Spleen (tissue), 11 donors: Measurements from ENCODE around the gene ALOX5AP. TPM values are rescaled to one million over a fixed set of nuclear protein-coding genes. Genes with fewer than 3 reads are reported as not detected.

Source experiments
- DNase-seq: peaks from one replicate; pipeline ENCODE4 v3.0.0-alpha.2; 2020
- H3K27ac ChIP-seq, 8 donors: fragments of 200-600 bp; sonication (generic) in 7 of 8; 1 replicate in 4 of 8; 2 replicates in 4 of 8; pipeline versions ENCODE4 v1.5.0 to v1.8.0; 2016 to 2021; ENCODE audit warnings: inconsistent platforms in 4 of 8, mild to moderate bottlenecking in 4 of 8, moderate library complexity in 1 of 8
- H3K27me3 ChIP-seq, 7 donors: fragments of 200-600 bp; sonication (generic) in 6 of 7; replicated peaks in 1 of 7; 1 replicate in 4 of 7; 2 replicates in 3 of 7; pipeline versions ENCODE4 v1.5.0 to v1.8.0; 2016 to 2021; ENCODE audit warnings: inconsistent platforms in 3 of 7, mild to moderate bottlenecking in 1 of 7
- H3K36me3 ChIP-seq, 6 donors: fragments of 200-600 bp; sonication (generic) in 5 of 6; 1 replicate in 4 of 6; 2 replicates in 2 of 6; pipeline versions ENCODE4 v1.5.0 to v1.8.0; 2016 to 2021; ENCODE audit warnings: inconsistent platforms in 2 of 6
- H3K4me1 ChIP-seq, 6 donors: fragments of 200-600 bp; sonication (generic) in 5 of 6; 1 replicate in 3 of 6; 2 replicates in 3 of 6; pipeline versions ENCODE4 v1.5.0 to v1.8.0; 2016 to 2021; ENCODE audit warnings: inconsistent platforms in 3 of 6
- H3K4me3 ChIP-seq, 8 donors: fragments of 200-600 bp; sonication (generic) in 7 of 8; 1 replicate in 4 of 8; 2 replicates in 4 of 8; pipeline versions ENCODE4 v1.5.0 to v1.8.0; 2016 to 2021; ENCODE audit warnings: inconsistent platforms in 4 of 8, mild to moderate bottlenecking in 4 of 8, moderate library complexity in 2 of 8
- H3K9me3 ChIP-seq, 8 donors: fragments of 200-600 bp; sonication (generic) in 7 of 8; 1 replicate in 4 of 8; 2 replicates in 4 of 8; pipeline versions ENCODE4 v1.5.0 to v1.8.0; 2016 to 2021; ENCODE audit warnings: inconsistent platforms in 4 of 8
- POLR2A ChIP-seq, 3 donors: fragments of 450-650 bp; IDR thresholded peaks; one replicate each; pipeline ENCODE4 v1.5.1; 2017; ENCODE audit warnings: antibody characterized with exemption in 3 of 3, mild to moderate bottlenecking in 1 of 3
- POLR2AphosphoS5 ChIP-seq, 3 donors: sonication (generic); formaldehyde crosslinking; IDR thresholded peaks; one replicate each; pipeline ENCODE4 v1.5.1; 2017; ENCODE audit warnings: antibody characterized with exemption in 3 of 3
- WGBS, 5 donors: extraction: QIAGEN DNeasy Blood & Tissue Kit in 3 of 5; methylation state at CpG; one replicate each; pipeline versions ENCODE4 v1.1.5 to v1.1.7; 2013 to 2018; 5-methylcytosine and 5-hydroxymethylcytosine counted together
- intact Hi-C: fragments of 100-400 bp; cut with DNase I; formaldehyde crosslinking; loops from one replicate; pipeline ENCODE4 v1.15.0; 2023; ENCODE audit warnings: low total_unique reads
- polyA plus RNA-seq, 3 donors: library from polyadenylated mRNA; stranded (reverse); fragments of 200-250 nt; gene quantifications; one replicate each; pipeline ENCODE4 v1.2.1, GENCODE V29; 2013
- total RNA-seq, 7 donors: library from RNA; depleted of rRNA in 3 of 7; stranded (reverse); fragments of >200 nt in 3 of 7; fragmentation: NEBNext Ultra II Directional in 4 of 7; extraction: Animal tissue kit (Norgen Biotek cat#: 25700) in 4 of 7; gene quantifications; one replicate each; pipeline versions ENCODE4 v1.1.0 to v1.2.1, GENCODE V29; 2016 to 2021
- TF ChIP-seq, protein P1 (sequence below), 11 experiments: fragments of 200-600 bp in 7 of 11; fragments of 450-650 bp in 4 of 11; sonication (generic) in 4 of 11; IDR thresholded peaks in 8 of 11; conservative IDR thresholded peaks in 3 of 11; 1 replicate in 7 of 11; 2 replicates in 4 of 11; pipeline versions ENCODE4 v1.4.0 to v1.8.0; 2016 to 2021; ENCODE audit warnings: antibody characterized with exemption in 11 of 11, inconsistent platforms in 4 of 11, mild to moderate bottlenecking in 1 of 11
- donor health status: healthy with polysubstance abuse.
- donor health status: DM: no; HTN: no; CAD: no; lungs with moderate emphysema.
- donor health status: DM: no; HTN: no; CAD: no.
- donor health status: Bipolar disorder and iron deficiency.
- donor health status: healthy.
- donor health status: DM: no; HTN: no; CAD: no.
- donor health status: DM: yes; HTN: yes; CAD: no.

ALOX5AP gene
- total and polyA plus RNA-seq, 10 donors, result 36.8 to 268 (median 70.0) TPM

DNA sequence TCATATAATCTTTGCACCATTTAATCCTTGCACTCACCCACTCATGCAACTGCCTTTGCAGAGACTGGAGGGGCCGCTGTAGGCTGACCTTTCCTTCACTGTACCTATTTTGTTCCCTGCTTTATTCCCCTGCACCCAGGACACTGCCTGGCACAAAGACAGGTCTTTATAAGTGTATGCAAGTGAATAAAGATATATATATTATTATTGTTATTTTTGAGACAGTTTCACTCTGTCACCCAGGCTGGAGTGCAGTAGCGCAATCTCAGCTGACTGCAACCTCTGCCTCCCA lies 3.8 kb downstream of the ALOX5AP start:
- no peaks in the 10 kb centered on the region for H3K9me3 ChIP-seq
- WGBS, 5 donors, result 82 to 98% (median 93%) methylated on average over 2 of the region's 2 CpGs
- peak overlapping the region in 7 of 8 donors; percentile 61 to 93 (median 86) for H3K27ac ChIP-seq
- peaks cover 0 to 8% (median 0%) of the 10 kb centered on the region in 6 donors for H3K36me3 ChIP-seq
- H3K27me3 ChIP-seq, result no peaks in the 10 kb centered on the region
- no peak for DNase-seq
- H3K4me3 ChIP-seq, result peak overlapping the region in 3 of 8 donors; percentile 33 to 68 (median 45)
- H3K4me1 ChIP-seq, result peaks cover 30 to 100% (median 81%) of the 10 kb centered on the region in 6 donors
- TF ChIP-seq POLR2AphosphoS5 (IDR thresholded peaks at IDR 0.05) (no peak), POLR2A (IDR thresholded peaks at IDR 0.05) (no peak)
- TF ChIP-seq, protein P1, sequence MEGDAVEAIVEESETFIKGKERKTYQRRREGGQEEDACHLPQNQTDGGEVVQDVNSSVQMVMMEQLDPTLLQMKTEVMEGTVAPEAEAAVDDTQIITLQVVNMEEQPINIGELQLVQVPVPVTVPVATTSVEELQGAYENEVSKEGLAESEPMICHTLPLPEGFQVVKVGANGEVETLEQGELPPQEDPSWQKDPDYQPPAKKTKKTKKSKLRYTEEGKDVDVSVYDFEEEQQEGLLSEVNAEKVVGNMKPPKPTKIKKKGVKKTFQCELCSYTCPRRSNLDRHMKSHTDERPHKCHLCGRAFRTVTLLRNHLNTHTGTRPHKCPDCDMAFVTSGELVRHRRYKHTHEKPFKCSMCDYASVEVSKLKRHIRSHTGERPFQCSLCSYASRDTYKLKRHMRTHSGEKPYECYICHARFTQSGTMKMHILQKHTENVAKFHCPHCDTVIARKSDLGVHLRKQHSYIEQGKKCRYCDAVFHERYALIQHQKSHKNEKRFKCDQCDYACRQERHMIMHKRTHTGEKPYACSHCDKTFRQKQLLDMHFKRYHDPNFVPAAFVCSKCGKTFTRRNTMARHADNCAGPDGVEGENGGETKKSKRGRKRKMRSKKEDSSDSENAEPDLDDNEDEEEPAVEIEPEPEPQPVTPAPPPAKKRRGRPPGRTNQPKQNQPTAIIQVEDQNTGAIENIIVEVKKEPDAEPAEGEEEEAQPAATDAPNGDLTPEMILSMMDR (IDR thresholded peaks at IDR 0.05 in 8 of 11, conservative IDR thresholded peaks at IDR 0.05 in 3 of 11), result no peak
- intact Hi-C loops, result no loop called here

DNA sequence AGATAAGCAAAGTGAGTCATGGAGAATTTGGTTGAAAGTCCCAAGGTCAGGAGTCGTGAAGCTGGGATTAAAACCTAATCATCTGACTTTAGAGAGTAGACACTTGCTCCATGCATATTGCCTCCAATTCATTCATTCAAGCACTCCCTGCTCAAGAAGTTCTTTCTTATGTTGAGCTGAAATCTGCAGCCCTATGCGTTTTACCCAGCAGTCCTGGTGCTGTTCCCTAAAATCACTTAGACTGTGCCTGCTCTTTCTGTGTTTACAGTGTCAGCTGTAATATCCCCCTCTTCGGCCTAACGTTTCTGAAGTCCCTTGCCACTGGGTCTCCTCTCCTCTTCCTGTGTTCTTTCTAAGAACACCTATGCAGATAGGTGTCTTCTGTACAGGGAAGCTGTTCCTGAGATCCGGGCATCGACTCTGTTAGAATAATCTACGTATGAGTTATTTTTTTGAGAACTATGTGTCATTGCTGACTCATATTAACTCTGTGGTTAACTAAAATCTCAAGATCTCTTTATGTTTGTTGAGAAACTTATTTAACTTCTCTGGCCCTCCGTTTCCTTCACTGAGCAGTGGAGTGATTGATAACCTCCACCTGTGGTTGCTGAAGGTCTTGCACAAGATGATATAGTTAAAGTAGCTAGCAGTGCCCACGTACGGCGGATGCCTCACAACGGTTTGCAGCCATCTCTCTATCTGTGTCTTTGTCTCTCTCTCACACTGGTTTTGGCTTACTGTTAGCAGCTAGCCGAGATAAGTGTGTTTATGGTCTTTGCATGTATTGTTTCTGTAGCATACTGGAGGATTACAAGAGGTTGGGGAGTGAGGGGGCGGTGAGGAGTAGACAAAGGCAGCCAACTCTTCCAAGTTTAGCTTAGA lies 4.7 kb downstream of the ALOX5AP start:
- no peaks in the 10 kb centered on the region for H3K9me3 ChIP-seq
- no peaks in the 10 kb centered on the region for H3K27me3 ChIP-seq
- 27 to 40% (median 35%) methylated on average over 14 of the region's 14 CpGs for WGBS, 5 donors
- peaks cover 37 to 100% (median 81%) of the 10 kb centered on the region in 6 donors for H3K4me1 ChIP-seq
- DNase-seq, result no peak
- H3K4me3 ChIP-seq, result peak overlapping the region in 3 of 8 donors; percentile 0 to 68 (median 7)
- H3K27ac ChIP-seq, result peak overlapping the region in 7 of 8 donors; percentile 61 to 93 (median 86)
- TF ChIP-seq POLR2AphosphoS5 (IDR thresholded peaks at IDR 0.05), result peak in 1 of 3 donors; percentile 72
- TF ChIP-seq, protein P1 (IDR thresholded peaks at IDR 0.05 in 8 of 11, conservative IDR thresholded peaks at IDR 0.05 in 3 of 11), result no peak
- intact Hi-C loops, result no loop called here
- H3K36me3 ChIP-seq, result peaks cover 0 to 13% (median 1%) of the 10 kb centered on the region in 6 donors

DNA sequence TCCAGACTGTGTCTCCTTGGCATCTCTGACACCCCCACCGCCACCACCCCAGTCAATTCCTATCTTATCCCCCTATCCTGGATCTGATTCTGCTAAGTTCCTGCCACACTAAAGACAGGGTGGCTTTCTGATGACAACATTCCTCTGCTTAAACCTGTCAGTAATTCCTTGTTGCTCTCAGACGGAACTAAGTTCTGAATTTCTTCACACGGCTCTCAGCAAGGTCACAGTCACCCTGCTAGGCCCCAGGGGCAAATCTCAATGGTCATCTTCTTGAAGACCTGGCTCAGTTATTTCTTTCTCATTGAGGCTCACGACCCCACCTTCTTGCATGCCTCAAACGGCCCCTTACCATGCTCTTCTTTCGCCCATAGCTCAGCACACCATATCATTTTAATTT lies 7.6 kb downstream of the ALOX5AP start:
- peak overlapping the region in 1 of 8 donors; percentile 8 for H3K4me3 ChIP-seq
- intact Hi-C loops, result no loop called here
- peaks cover 46 to 100% (median 88%) of the 10 kb centered on the region in 6 donors for H3K4me1 ChIP-seq
- peaks cover 0 to 42% (median 9%) of the 10 kb centered on the region in 6 donors for H3K36me3 ChIP-seq
- TF ChIP-seq, protein P1 (IDR thresholded peaks at IDR 0.05 in 8 of 11, conservative IDR thresholded peaks at IDR 0.05 in 3 of 11), result no peak
- TF ChIP-seq POLR2A (IDR thresholded peaks at IDR 0.05), result no peak
- no peak for TF ChIP-seq POLR2AphosphoS5 (IDR thresholded peaks at IDR 0.05)
- 75 to 87% (median 84%) methylated on average over 6 of the region's 6 CpGs for WGBS, 5 donors
- no peaks in the 10 kb centered on the region for H3K27me3 ChIP-seq
- no peaks in the 10 kb centered on the region for H3K9me3 ChIP-seq
- peak overlapping the region in 7 of 8 donors; percentile 55 to 93 (median 88) for H3K27ac ChIP-seq
- DNase-seq, result no peak
